Naive thymus-derived CD4-positive, alpha-beta T cell (primary cell): ENCODE measurements around the gene TSPAN3. TPM values are rescaled to one million over a fixed set of nuclear protein-coding genes. Genes with fewer than 3 reads are reported as not detected.

Source experiments
- ATAC-seq: fragments of 150-1000 bp; cut with Tn5 transposase; 2 replicates; pipeline ENCODE4 v1.10.0; 2021; ENCODE audit warnings: mild to moderate bottlenecking, moderate library complexity
- CTCF ChIA-PET: fragments of 350-600 bp; sonication (Branson Sonifier 250); formaldehyde crosslinking; loops from one replicate; lab custom pipeline; 2021; ENCODE audit warnings: antibody characterized with exemption; lab: Charles Lee
- POLR2A ChIA-PET: fragments of 350-600 bp; sonication (Branson Sonifier 250); formaldehyde crosslinking; loops from one replicate; lab custom pipeline; 2021; ENCODE audit warnings: antibody characterized with exemption, inconsistent platforms; lab: Charles Lee
- DNase-seq, 9 donors: peaks; one replicate each; pipeline versions ENCODE4 v3.0.0 to v3.0.0-alpha.2; 2020 to 2022; ENCODE audit warnings: mixed read lengths in 1 of 9
- H3K27ac ChIP-seq: one replicate; pipeline ENCODE4 v1.7.0; 2013; ENCODE audit warnings: mild to moderate bottlenecking, low read depth, low read length, moderate library complexity
- H3K27me3 ChIP-seq, 2 donors: one replicate each; pipeline ENCODE4 v1.7.0; 2013; ENCODE audit warnings: low read length in 2 of 2, mild to moderate bottlenecking in 2 of 2, moderate library complexity in 2 of 2; ENCODE audit not compliant: control insufficient read depth in 2 of 2, insufficient read depth in 2 of 2
- H3K36me3 ChIP-seq, 3 experiments: 1 replicate in 2 of 3; 2 replicates in 1 of 3; pipeline ENCODE4 v1.7.0; 2013; ENCODE audit warnings: low read length in 3 of 3, mild to moderate bottlenecking in 3 of 3, moderate library complexity in 1 of 3; ENCODE audit not compliant: insufficient read depth in 3 of 3, control insufficient read depth in 2 of 3
- H3K4me1 ChIP-seq, 2 donors: one replicate each; pipeline ENCODE4 v1.7.0; 2013; ENCODE audit warnings: low read length in 2 of 2, mild to moderate bottlenecking in 2 of 2, moderate library complexity in 1 of 2; ENCODE audit not compliant: control insufficient read depth in 2 of 2, insufficient read depth in 2 of 2
- H3K4me3 ChIP-seq: 2 replicates; pipeline ENCODE4 v1.7.0; 2013; ENCODE audit warnings: mild to moderate bottlenecking, low read length
- H3K9me3 ChIP-seq, 3 experiments: 1 replicate in 2 of 3; 2 replicates in 1 of 3; pipeline ENCODE4 v1.7.0; 2013; ENCODE audit warnings: low read length in 3 of 3; ENCODE audit not compliant: control insufficient read depth in 2 of 3
- H3K27ac Mint-ChIP-seq, 9 donors: one replicate each; pipeline ENCODE4 v1.8.0; 2020 to 2022; ENCODE audit warnings: mixed read lengths in 9 of 9, mild to moderate bottlenecking in 8 of 9, moderate library complexity in 5 of 9, inconsistent platforms in 2 of 9
- H3K27me3 Mint-ChIP-seq, 5 donors: one replicate each; pipeline ENCODE4 v1.8.0; 2021 to 2022; ENCODE audit warnings: mixed read lengths in 5 of 5, mild to moderate bottlenecking in 1 of 5
- H3K36me3 Mint-ChIP-seq, 5 donors: one replicate each; pipeline ENCODE4 v1.8.0; 2020 to 2022; ENCODE audit warnings: mixed read lengths in 5 of 5, mild to moderate bottlenecking in 3 of 5, inconsistent platforms in 1 of 5
- H3K4me1 Mint-ChIP-seq, 7 donors: one replicate each; pipeline ENCODE4 v1.8.0; 2020 to 2022; ENCODE audit warnings: mixed read lengths in 7 of 7, mild to moderate bottlenecking in 3 of 7, inconsistent platforms in 1 of 7
- H3K4me3 Mint-ChIP-seq, 10 donors: one replicate each; pipeline ENCODE4 v1.8.0; 2020 to 2022; ENCODE audit warnings: mild to moderate bottlenecking in 10 of 10, mixed read lengths in 10 of 10, moderate library complexity in 6 of 10, inconsistent platforms in 2 of 10
- H3K9me3 Mint-ChIP-seq, 11 donors: one replicate each; pipeline ENCODE4 v1.8.0; 2020 to 2022; ENCODE audit warnings: mixed read lengths in 11 of 11, mild to moderate bottlenecking in 4 of 11, inconsistent platforms in 1 of 11, moderate library complexity in 1 of 11
- intact Hi-C, 2 donors: fragments of 100-400 bp; cut with micrococcal nuclease; formaldehyde crosslinking; loops; one replicate each; pipeline ENCODE4 v1.15.1; 2023
- polyA plus RNA-seq, 2 donors: library from polyadenylated mRNA; unstranded; fragments of 300-500 nt; fragmentation: Illumina TruSeq; gene quantifications; one replicate each; pipeline ENCODE4 v1.2.3, GENCODE V29; 2021
- total RNA-seq, 6 experiments: library from RNA in 5 of 6; stranded (reverse) in 5 of 6; gene quantifications; 1 replicate in 5 of 6; 2 replicates in 1 of 6; pipeline ENCODE4 v1.2.3 and lab custom pipeline; 2021 to 2026

TSPAN3 gene
- total and polyA plus RNA-seq, 7 experiments from 2014 or later: 17.5 to 101 (median 24.1) TPM

DNA sequence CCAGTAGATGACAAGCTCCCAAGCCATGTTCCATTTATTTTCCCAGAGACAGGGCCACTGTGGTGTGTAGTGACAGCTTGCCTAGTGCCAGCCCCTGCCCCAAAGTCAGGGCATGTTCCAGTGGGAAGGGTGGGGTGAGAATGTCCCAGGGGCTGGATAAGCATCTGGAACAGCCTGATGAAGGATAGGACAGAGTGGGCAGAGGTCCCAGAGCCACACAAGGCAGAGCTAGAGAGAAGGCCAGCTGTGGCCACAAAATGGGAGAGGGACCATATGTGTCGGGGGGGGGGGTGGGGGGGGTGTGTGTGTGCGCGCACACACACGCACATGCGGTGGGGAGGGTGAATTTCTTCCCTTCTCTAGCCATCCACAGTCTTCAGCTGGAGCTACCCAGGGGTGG, 27.0 kb upstream of the TSPAN3 start:
- ChIA-PET POLR2A (no interaction called here), CTCF (no interaction called here)
- no peak overlapping the region for H3K4me3 ChIP-seq
- no peaks in the 10 kb centered on the region for H3K9me3 Mint-ChIP-seq
- peaks cover 0 to 3% (median 0%) of the 10 kb centered on the region in 7 donors for H3K4me1 Mint-ChIP-seq
- no peak overlapping the region for H3K27ac ChIP-seq
- no peaks in the 10 kb centered on the region for H3K9me3 ChIP-seq
- no peaks in the 10 kb centered on the region for H3K4me1 ChIP-seq
- no peak for DNase-seq
- no peak overlapping the region for H3K27ac Mint-ChIP-seq
- no peak overlapping the region for H3K4me3 Mint-ChIP-seq
- H3K27me3 ChIP-seq: no peaks in the 10 kb centered on the region
- H3K36me3 ChIP-seq: no peaks in the 10 kb centered on the region
- no peaks in the 10 kb centered on the region for H3K27me3 Mint-ChIP-seq
- ATAC-seq: no peak
- H3K36me3 Mint-ChIP-seq: no peaks in the 10 kb centered on the region
- intact Hi-C loops: no loop called here

DNA sequence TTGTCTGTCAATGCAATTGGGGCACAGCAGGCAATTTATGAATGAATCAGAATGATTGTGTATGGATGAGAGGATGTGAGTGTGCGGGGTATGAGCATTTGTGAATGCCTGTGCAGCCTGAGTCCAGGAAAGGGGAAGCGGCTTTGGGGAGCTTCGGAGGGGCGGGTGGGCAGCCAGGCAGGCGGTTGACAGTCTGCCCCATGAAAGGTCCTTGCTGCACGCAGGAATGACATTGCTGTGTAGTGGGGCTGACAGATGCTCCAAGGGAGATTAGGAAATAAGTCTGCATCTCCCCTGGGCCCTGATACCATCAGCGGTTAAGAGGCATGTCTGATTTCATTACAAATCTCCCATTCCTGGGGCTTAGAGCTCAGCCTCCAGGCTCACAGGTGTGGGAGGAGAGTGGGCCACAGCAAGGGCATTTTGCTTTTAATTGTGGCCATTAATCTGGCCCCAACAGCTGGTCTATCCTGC, 26.4 kb upstream of the TSPAN3 start:
- H3K27me3 ChIP-seq: no peaks in the 10 kb centered on the region
- POLR2A ChIA-PET: no interaction called here
- H3K4me3 ChIP-seq: no peak overlapping the region
- Mint-ChIP-seq H3K4me3 (no peak overlapping the region), H3K27me3 (peaks cover 0 to 3% (median 0%) of the 10 kb centered on the region in 5 donors), H3K36me3 (no peaks in the 10 kb centered on the region), H3K27ac (peak overlapping the region in 1 of 9 donors; percentile 48), H3K4me1 (peaks cover 0 to 3% (median 0%) of the 10 kb centered on the region in 7 donors), H3K9me3 (no peaks in the 10 kb centered on the region)
- H3K9me3 ChIP-seq: no peaks in the 10 kb centered on the region
- intact Hi-C loops: no loop called here
- no peak for DNase-seq
- ATAC-seq: no peak
- H3K4me1 ChIP-seq: no peaks in the 10 kb centered on the region
- CTCF ChIA-PET: no interaction called here
- H3K27ac ChIP-seq: no peak overlapping the region
- no peaks in the 10 kb centered on the region for H3K36me3 ChIP-seq

DNA sequence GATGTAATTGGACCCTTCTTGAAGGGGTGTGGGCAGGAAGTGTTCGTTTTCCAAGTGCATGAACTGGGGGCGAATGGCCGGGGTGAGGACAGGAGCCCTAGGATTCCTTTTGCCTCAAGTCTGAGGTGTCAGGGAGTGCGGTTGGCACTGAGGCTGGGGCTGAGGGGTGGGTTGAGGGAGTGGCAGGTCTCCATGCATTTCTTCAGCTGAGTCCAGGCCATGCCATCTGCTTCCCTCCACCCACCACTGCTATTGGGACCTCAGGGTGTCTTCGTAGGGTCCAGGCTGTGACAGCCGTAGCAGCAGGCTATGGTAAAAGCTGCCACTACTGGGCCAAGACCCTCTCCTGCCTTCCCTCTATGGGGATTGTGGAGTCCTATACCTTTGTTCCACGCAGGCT, 25.6 kb upstream of the TSPAN3 start:
- H3K4me3 Mint-ChIP-seq: no peak overlapping the region
- no peak overlapping the region for H3K27ac Mint-ChIP-seq
- POLR2A ChIA-PET: no interaction called here

DNA sequence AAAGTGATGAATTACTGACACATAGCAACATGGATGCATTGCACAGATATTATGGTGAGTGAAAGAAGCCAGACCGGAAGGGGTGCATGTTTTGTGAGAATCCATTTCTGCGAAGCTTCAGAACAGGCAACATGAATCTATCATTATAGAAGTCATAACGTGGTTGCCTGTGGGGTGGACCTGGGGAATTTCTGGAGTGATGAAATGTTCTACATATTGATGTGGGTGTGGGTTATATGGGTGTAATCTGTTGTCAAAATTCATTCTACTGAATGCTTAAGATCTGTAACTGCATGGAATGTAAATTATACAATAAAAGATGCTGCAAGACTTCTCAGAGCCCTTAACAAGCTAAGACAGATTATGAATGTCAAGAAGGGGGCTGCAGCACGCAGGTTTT, 25.2 kb upstream of the TSPAN3 start:
- Histone ChIP-seq H3K27me3 (no peaks in the 10 kb centered on the region), H3K36me3 (no peaks in the 10 kb centered on the region), H3K4me3 (no peak overlapping the region), H3K4me1 (no peaks in the 10 kb centered on the region), H3K27ac (no peak overlapping the region), H3K9me3 (no peaks in the 10 kb centered on the region)
- intact Hi-C loops: no loop called here
- H3K4me3 Mint-ChIP-seq: no peak overlapping the region
- no peaks in the 10 kb centered on the region for H3K36me3 Mint-ChIP-seq
- ChIA-PET CTCF (no interaction called here), POLR2A (no interaction called here)
- no peaks in the 10 kb centered on the region for H3K9me3 Mint-ChIP-seq
- ATAC-seq (no peak), DNase-seq (no peak)
- no peak overlapping the region for H3K27ac Mint-ChIP-seq
- peaks cover 0 to 3% (median 0%) of the 10 kb centered on the region in 5 donors for H3K27me3 Mint-ChIP-seq
- H3K4me1 Mint-ChIP-seq: peaks cover 0 to 3% (median 0%) of the 10 kb centered on the region in 7 donors

More for the DNA sequence above, 25.6 kb upstream of the TSPAN3 start:
- Histone ChIP-seq H3K4me1 (no peaks in the 10 kb centered on the region), H3K27ac (no peak overlapping the region), H3K36me3 (no peaks in the 10 kb centered on the region), H3K27me3 (no peaks in the 10 kb centered on the region), H3K9me3 (no peaks in the 10 kb centered on the region), H3K4me3 (no peak overlapping the region)
- CTCF ChIA-PET: no interaction called here
- H3K9me3 Mint-ChIP-seq: no peaks in the 10 kb centered on the region
- DNase-seq (no peak), ATAC-seq (no peak)
- intact Hi-C loops: no loop called here
- peaks cover 0 to 3% (median 0%) of the 10 kb centered on the region in 5 donors for H3K27me3 Mint-ChIP-seq
- peaks cover 0 to 3% (median 0%) of the 10 kb centered on the region in 7 donors for H3K4me1 Mint-ChIP-seq
- no peaks in the 10 kb centered on the region for H3K36me3 Mint-ChIP-seq

DNA sequence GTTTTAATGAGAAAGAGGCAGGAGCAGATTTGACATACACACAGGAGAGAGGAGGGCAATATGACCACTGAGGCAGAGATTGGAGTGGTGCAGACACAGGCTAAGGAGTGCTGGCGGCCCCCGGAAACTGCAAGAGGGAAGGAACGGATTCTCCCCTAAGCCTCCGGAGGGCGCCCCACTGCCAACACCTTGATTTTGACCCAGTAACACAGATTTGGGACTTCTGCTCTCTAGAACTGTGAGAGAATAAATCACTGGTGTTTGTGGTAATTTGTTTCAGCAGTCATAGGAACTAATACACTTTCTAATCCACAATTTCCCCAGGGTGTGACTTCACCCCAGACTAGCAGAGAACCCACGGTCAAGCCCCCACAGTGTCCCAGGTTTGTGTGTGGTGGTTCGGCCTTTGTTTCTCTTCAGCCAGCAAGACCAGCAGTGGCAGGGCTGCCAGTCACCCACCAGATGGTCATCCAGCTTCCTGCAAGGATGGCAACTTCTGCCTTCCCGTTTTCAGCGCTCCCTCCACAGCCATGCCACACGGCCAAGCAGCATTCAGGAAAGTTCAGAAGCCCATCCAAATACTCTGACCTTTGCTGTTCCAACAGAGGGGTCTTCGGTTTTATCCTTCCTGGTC, 23.6 kb upstream of the TSPAN3 start:
- H3K4me3 Mint-ChIP-seq: no peak overlapping the region
- ChIA-PET POLR2A (interaction anchor here (0.6 kb wide), 1 partner anchor 66 kb away, joined by 5 read pairs; no protein-coding TSS in a partner anchor), CTCF (no interaction called here)
- intact Hi-C loops: no loop called here
- no peak for DNase-seq
- H3K27me3 ChIP-seq: no peaks in the 10 kb centered on the region
- H3K27ac ChIP-seq: no peak overlapping the region
- peaks cover 0 to 3% (median 0%) of the 10 kb centered on the region in 7 donors for H3K4me1 Mint-ChIP-seq
- no peak for ATAC-seq
- no peaks in the 10 kb centered on the region for H3K4me1 ChIP-seq
- H3K9me3 ChIP-seq: no peaks in the 10 kb centered on the region
- H3K36me3 ChIP-seq: no peaks in the 10 kb centered on the region
- H3K27me3 Mint-ChIP-seq: peaks cover 0 to 6% (median 0%) of the 10 kb centered on the region in 5 donors
- H3K36me3 Mint-ChIP-seq: no peaks in the 10 kb centered on the region
- H3K9me3 Mint-ChIP-seq: no peaks in the 10 kb centered on the region
- H3K4me3 ChIP-seq: no peak overlapping the region
- no peak overlapping the region for H3K27ac Mint-ChIP-seq

GRCh38 chr15:77093436-77093835, 22.5 kb upstream of the TSPAN3 start:
- peaks cover 0 to 3% (median 0%) of the 10 kb centered on the region in 7 donors for H3K4me1 Mint-ChIP-seq
- POLR2A ChIA-PET: no interaction called here

GRCh38 chr15:77091097-77091496, 20.2 kb upstream of the TSPAN3 start:
- Mint-ChIP-seq H3K36me3 (no peaks in the 10 kb centered on the region), H3K4me1 (peaks cover 0 to under 1% (median 0%) of the 10 kb centered on the region in 7 donors), H3K9me3 (no peaks in the 10 kb centered on the region), H3K4me3 (no peak overlapping the region), H3K27ac (no peak overlapping the region), H3K27me3 (peaks cover 0 to 8% (median 0%) of the 10 kb centered on the region in 5 donors)
- intact Hi-C loops: no loop called here
- H3K36me3 ChIP-seq: no peaks in the 10 kb centered on the region
- ChIA-PET POLR2A (no interaction called here), CTCF (no interaction called here)
- H3K27ac ChIP-seq: no peak overlapping the region
- H3K4me1 ChIP-seq: no peaks in the 10 kb centered on the region
- ATAC-seq (no peak), DNase-seq (no peak)
- H3K4me3 ChIP-seq: no peak overlapping the region
- H3K9me3 ChIP-seq: no peaks in the 10 kb centered on the region
- H3K27me3 ChIP-seq: no peaks in the 10 kb centered on the region

More at GRCh38 chr15:77093436-77093835, 22.5 kb upstream of the TSPAN3 start:
- no peaks in the 10 kb centered on the region for H3K9me3 ChIP-seq
- H3K4me3 ChIP-seq: no peak overlapping the region
- Mint-ChIP-seq H3K36me3 (no peaks in the 10 kb centered on the region), H3K4me3 (no peak overlapping the region), H3K27me3 (peaks cover 0 to 6% (median 0%) of the 10 kb centered on the region in 5 donors), H3K9me3 (no peaks in the 10 kb centered on the region), H3K27ac (no peak overlapping the region)
- H3K4me1 ChIP-seq: no peaks in the 10 kb centered on the region
- H3K27me3 ChIP-seq: no peaks in the 10 kb centered on the region
- DNase-seq: no peak
- ATAC-seq: no peak
- CTCF ChIA-PET: no interaction called here
- no peak overlapping the region for H3K27ac ChIP-seq
- H3K36me3 ChIP-seq: no peaks in the 10 kb centered on the region
- intact Hi-C loops: no loop called here
